Adipose tissue (tissue), 3 donors: ENCODE measurements around the gene NPRL2. TPM values are rescaled to one million over a fixed set of nuclear protein-coding genes. Genes with fewer than 3 reads are reported as not detected.

Experiments
- H3K27ac ChIP-seq: one replicate; pipeline ENCODE4 v1.5.1; 2013; ENCODE audit warnings: low read depth, low read length
- WGBS, 3 donors: extraction: QIAGEN DNeasy Blood & Tissue Kit; methylation state at CpG; one replicate each; pipeline ENCODE4 v1.1.7; 2013; 5-methylcytosine and 5-hydroxymethylcytosine counted together
- polyA plus RNA-seq, 3 donors: library from polyadenylated mRNA; stranded (reverse); fragments of 200-250 nt; gene quantifications; one replicate each; pipeline ENCODE4 v1.2.3, GENCODE V29; 2013
- donor health status: healthy with polysubstance abuse.
- donor health status: Bipolar disorder and iron deficiency.
- donor health status: healthy.

NPRL2 gene
- polyA plus RNA-seq, 3 donors = 13.1 to 23.9 (median 14.5) TPM

GRCh38 chr3:50375258-50375931 lies 24.8 kb upstream of the NPRL2 start:
- 77 to 82% (median 80%) methylated on average over 6 to 7 of the region's 7 CpGs for WGBS, 3 donors
- no peak overlapping the region for H3K27ac ChIP-seq

GRCh38 chr3:50374363-50375257 lies 24.0 kb upstream of the NPRL2 start:
- no peak overlapping the region for H3K27ac ChIP-seq
- 66 to 74% (median 67%) methylated on average over 19 to 22 of the region's 22 CpGs for WGBS, 3 donors

- 49 to 55% (median 53%) methylated on average over 11 to 12 of the region's 12 CpGs for WGBS, 3 donors
- H3K27ac ChIP-seq = no peak overlapping the region
Observed at GRCh38 chr3:50373146-50374051, 22.8 kb upstream of the NPRL2 start.

DNA sequence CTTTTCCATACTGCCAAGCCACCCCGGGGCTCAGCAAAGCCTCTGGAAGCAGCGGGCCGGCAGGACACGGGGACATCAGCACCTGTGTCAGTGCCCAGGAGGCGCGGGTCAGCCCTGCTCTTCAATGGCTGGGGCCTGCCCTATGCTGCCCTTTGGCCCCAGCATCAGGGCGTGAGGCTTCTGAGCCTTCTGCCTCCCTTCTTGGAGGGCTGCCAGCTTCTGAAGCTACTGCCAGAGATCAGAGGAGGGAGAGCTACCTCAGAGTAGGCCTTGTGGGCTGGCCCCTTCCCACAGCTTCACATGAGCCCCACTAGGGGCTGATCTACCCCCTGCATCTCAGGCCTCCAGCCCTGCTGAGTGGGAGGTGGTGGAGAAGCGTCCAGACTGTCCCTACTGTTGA lies 21.8 kb upstream of the NPRL2 start:
- WGBS, 3 donors = 54 to 67% (median 66%) methylated on average over 8 of the region's 8 CpGs
- H3K27ac ChIP-seq = no peak overlapping the region

DNA sequence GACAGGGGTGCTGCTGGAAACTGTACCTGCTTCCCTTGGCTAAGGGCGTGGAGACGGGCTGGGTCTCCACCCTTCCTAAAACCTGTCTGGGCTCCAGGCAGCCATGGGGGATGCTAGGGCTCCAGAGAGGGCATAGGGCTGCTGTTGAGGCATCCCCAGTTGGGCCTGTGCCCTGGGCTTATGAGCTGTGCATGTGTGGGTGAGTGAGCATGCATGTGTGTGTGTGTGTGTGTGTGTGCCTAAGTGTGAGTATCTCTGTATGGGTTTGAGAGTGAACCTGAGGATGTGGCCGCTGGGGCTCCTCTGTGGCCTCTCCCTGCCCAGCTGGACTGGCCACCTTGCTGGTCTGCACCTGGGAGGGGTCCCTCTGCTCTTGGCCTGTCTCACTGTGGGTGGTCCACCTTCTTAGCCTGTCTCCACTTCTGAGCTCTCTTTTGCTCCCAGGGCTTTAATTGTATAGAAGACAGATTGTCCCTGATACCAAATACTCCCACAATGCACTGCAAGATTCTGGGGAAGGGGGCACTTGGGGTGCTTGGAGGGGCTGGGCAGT lies 20.6 kb upstream of the NPRL2 start:
- H3K27ac ChIP-seq = no peak overlapping the region
- 83 to 86% (median 84%) methylated on average over 3 of the region's 3 CpGs for WGBS, 3 donors

GRCh38 chr3:50370594-50370993 lies 20.0 kb upstream of the NPRL2 start:
- WGBS, 3 donors = 50 to 66% (median 58%) methylated on average over 14 of the region's 14 CpGs
- H3K27ac ChIP-seq = no peak overlapping the region

- 69 to 74% (median 72%) methylated on average over 9 of the region's 9 CpGs for WGBS, 3 donors
Observed at GRCh38 chr3:50369012-50369670, 18.6 kb upstream of the NPRL2 start.

DNA sequence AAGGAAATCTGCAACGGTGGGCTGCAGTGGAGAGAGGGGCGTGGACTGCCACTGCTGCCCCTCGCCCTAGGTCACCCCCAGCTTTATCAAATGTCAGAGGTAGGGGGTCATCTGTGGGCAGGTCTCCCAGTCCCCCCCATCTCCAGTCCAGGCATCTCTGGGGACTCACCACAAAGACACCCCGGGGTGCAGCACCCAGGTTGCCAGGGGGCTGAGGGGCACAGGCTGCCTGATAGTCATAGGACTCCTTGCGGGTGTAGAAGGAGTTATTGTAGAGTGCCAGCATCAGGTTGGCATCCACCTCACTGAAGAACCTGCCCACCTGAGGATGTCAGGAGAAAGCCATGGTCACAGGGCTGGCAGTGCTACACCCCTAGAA lies 15.3 kb upstream of the NPRL2 start:
- 61 to 86% (median 75%) methylated on average over 5 of the region's 5 CpGs for WGBS, 3 donors
- H3K27ac ChIP-seq = no peak overlapping the region

More at GRCh38 chr3:50369012-50369670, 18.6 kb upstream of the NPRL2 start:
- H3K27ac ChIP-seq = no peak overlapping the region

GRCh38 chr3:50365080-50365841 lies 14.7 kb upstream of the NPRL2 start:
- H3K27ac ChIP-seq = no peak overlapping the region
- 4 to 6% (median 6%) methylated on average over 36 to 53 of the region's 53 CpGs for WGBS, 3 donors

DNA sequence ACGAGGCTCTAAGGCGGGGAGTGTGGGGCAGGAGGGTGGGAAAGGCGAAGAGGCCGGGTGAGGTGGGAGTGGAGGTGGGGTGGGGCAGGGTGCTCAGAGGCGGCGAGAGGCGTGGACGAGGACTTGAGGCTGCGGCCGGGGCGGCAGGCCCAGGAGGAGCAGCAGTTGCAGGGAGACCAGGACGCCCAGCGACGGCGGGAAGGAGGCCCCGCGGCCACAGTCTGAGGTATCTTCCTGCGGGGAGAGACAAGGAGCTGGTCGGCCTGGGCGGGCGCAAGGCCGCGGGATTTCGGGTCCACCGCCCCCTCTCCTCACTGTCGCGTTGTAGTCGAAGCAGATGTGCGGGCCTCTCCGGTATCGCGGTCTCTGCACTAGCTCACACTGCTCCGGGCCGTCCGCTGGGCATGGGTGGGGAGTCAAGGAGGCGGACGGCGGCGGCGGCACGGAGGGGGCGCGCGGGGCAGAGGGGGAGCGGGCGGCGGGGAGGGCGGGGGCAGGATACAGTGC lies 14.1 kb upstream of the NPRL2 start:
- 7 to 11% (median 10%) methylated on average over 45 to 48 of the region's 48 CpGs for WGBS, 3 donors

GRCh38 chr3:50359760-50360110 lies 9.2 kb upstream of the NPRL2 start:
- H3K27ac ChIP-seq = no peak overlapping the region

More for the DNA sequence above, 14.1 kb upstream of the NPRL2 start:
- no peak overlapping the region for H3K27ac ChIP-seq

GRCh38 chr3:50358911-50359759 lies 8.6 kb upstream of the NPRL2 start, which contains the start of gene TMEM115:
Gene TMEM115, minus strand, starts transcription at chr3:50359521. Its CDS starts 458 bp downstream, at chr3:50359063.
- WGBS, 3 donors = 0 to 2% (median 1%) methylated on average over 61 to 64 of the region's 64 CpGs
- H3K27ac ChIP-seq = peak within 1 kb of the TSS; percentile 51

More at GRCh38 chr3:50359760-50360110, 9.2 kb upstream of the NPRL2 start:
- 19 to 24% (median 23%) methylated on average over 8 of the region's 8 CpGs for WGBS, 3 donors

DNA sequence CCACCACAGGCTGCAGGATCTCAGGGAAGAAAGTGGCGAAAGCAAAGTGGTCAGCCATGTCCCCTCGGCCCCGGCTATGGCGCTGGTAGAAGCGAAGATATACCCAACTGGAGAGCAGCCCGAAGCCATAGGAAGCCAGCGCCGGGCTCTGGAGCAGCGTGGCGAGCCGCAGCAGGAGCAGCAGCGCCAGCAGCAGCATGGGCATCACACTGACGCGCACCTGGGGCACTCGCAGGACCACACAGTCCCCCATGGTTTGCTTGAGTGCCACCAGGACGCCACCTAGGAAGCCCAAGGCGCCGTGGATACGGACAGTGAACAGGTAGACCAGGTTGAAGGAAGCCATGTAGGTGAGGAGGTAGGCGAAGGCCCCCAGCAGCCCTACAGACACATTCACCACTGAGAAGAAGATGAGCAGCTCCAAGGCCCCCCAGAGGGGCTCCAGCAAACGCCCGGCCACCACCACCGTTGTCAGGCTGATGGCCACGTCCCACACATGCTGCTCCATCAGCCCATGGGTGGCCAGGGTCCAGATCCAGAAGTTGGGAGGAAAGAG lies 7.9 kb upstream of the NPRL2 start:
- no peak overlapping the region for H3K27ac ChIP-seq
- WGBS, 3 donors = 33 to 55% (median 40%) methylated on average over 24 of the region's 24 CpGs

- WGBS, 3 donors = 66 to 81% (median 73%) methylated on average over 1 of the region's 1 CpG
- no peak overlapping the region for H3K27ac ChIP-seq
Observed at GRCh38 chr3:50357481-50357880, 6.9 kb upstream of the NPRL2 start.

- 37 to 45% (median 40%) methylated on average over 5 of the region's 5 CpGs for WGBS, 3 donors
- no peak overlapping the region for H3K27ac ChIP-seq
Observed at GRCh38 chr3:50356553-50356952, 6.0 kb upstream of the NPRL2 start.
